Ovary (tissue), 9 donors: ENCODE data around the gene ABCG8. TPM values are rescaled to one million over a fixed set of nuclear protein-coding genes. Genes with fewer than 3 reads are reported as not detected.
"Not testable (repeated sequence)": the region's sequence is repeated elsewhere in the genome, so short reads cannot be mapped to it uniquely, and the experiment has no call there.

Experiments used
- DNase-seq, 5 donors: peaks; one replicate each; pipeline ENCODE4 v3.0.0-alpha.2; 2019 to 2020
- H3K27ac ChIP-seq, 2 donors: fragments of 200-600 bp; one replicate each; pipeline versions ENCODE4 v1.5.1 to v1.8.0; 2019 to 2022
- H3K27me3 ChIP-seq: fragments of 200-600 bp; one replicate; pipeline ENCODE4 v1.8.0; 2022
- H3K36me3 ChIP-seq: fragments of 200-600 bp; sonication (generic); one replicate; pipeline ENCODE4 v1.5.1; 2019
- H3K4me1 ChIP-seq: one replicate; pipeline ENCODE4 v1.8.1; 2013; ENCODE audit warnings: mild to moderate bottlenecking, moderate library complexity; ENCODE audit not compliant: insufficient read depth
- H3K4me3 ChIP-seq: fragments of 200-600 bp; sonication (generic); one replicate; pipeline ENCODE4 v1.5.1; 2017
- H3K9me3 ChIP-seq, 2 donors: fragments of 200-600 bp in 1 of 2; sonication (generic) in 1 of 2; one replicate each; pipeline versions ENCODE4 v1.5.1 to v1.8.1; 2013 to 2019; ENCODE audit warnings: mild to moderate bottlenecking in 1 of 2, moderate library complexity in 1 of 2
- EP300 ChIP-seq: sonication (generic); formaldehyde crosslinking; IDR thresholded peaks from one replicate; pipeline ENCODE4 v1.6.1; 2017; ENCODE audit warnings: antibody characterized with exemption
- POLR2A ChIP-seq: fragments of 450-650 bp; IDR thresholded peaks from one replicate; pipeline ENCODE4 v1.6.1; 2017; ENCODE audit warnings: antibody characterized with exemption, mild to moderate bottlenecking, moderate library complexity
- WGBS, 3 donors: extraction: QIAGEN DNeasy Blood & Tissue Kit in 1 of 3; methylation state at CpG; one replicate each; pipeline versions ENCODE4 v1.1.5 to v1.1.7; 2013 to 2017; 5-methylcytosine and 5-hydroxymethylcytosine counted together
- intact Hi-C, 4 donors: fragments of 100-400 bp; cut with DNase I; formaldehyde crosslinking; loops; one replicate each; pipeline versions ENCODE4 v1.11.0 to v1.15.1; 2022 to 2023
- polyA plus RNA-seq, 2 donors: library from polyadenylated mRNA; stranded (reverse); fragments of 200-250 nt in 1 of 2; fragments of 350-450 nt in 1 of 2; fragmentation: Illumina TruSeq in 1 of 2; extraction: RNeasy Lipid Tissue Mini Kit (QIAGEN cat#74804) in 1 of 2; gene quantifications; one replicate each; pipeline ENCODE4 v1.2.3, GENCODE V29; 2013 to 2014
- total RNA-seq, 7 donors: library from RNA; depleted of rRNA in 2 of 7; stranded (reverse); fragments of >200 nt in 2 of 7; fragmentation: NEBNext Ultra II Directional in 3 of 7; extraction: Animal tissue kit (Norgen Biotek cat#: 25700) in 3 of 7; gene quantifications; one replicate each; pipeline versions ENCODE4 v1.1.0 to v1.2.4, GENCODE V29; 2016 to 2023
- TF ChIP-seq, protein P1 (sequence below), 3 donors: fragments of 450-650 bp in 2 of 3; fragments of 200-600 bp in 1 of 3; IDR thresholded peaks; one replicate each; pipeline versions ENCODE4 v1.5.1 to v1.8.0; 2016 to 2022; ENCODE audit warnings: antibody characterized with exemption in 3 of 3, mild to moderate bottlenecking in 1 of 3
- donor health status: DM: no; HTN: no; CAD: no; lungs with moderate emphysema.
- donor health status: DM: no; HTN: no; CAD: no.
- donor health status: Bipolar disorder and iron deficiency.
- donor health status: DM: yes; HTN: yes; CAD: no.
- donor health status: DM: no; HTN: no; CAD: no.
- donor health status: DM: yes; HTN: yes; CAD: no.

Gene ABCG8
- total and polyA plus RNA-seq, 9 donors: 0.02 to 0.08 (median 0.05) TPM; not detected in 6

DNA sequence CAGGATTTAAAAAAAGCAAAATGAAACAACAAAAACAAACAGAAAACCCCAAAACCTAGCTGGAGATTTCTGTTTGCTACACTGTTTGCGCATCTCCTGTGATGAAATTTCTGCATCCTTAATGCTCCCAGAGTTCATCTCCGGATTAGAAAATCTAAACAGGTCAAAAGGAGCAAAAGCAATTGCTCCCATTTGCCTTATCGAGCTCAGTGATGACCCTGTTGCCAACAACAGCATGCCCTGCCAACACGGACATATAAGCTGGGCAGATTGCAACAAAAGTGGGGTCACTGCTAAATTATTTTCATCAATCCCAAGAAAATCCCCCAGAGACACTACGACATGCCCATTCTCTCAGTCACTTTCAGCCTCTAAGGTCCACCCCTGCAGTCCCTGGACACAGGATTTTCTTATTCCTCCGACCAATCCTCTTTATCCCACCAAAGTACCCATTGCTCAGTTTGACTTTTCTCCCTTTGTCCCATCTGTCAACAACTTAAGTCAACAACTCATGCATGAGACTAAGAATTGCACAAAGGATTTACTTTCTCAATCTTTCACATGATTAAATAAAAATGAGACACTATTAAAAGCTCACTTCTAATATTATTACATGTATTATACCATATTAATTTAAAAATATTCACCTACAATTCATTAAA is 67.8 kb downstream of the ABCG8 start:
- H3K36me3 ChIP-seq: no peaks in the 10 kb centered on the region
- H3K4me1 ChIP-seq: no peaks in the 10 kb centered on the region

DNA sequence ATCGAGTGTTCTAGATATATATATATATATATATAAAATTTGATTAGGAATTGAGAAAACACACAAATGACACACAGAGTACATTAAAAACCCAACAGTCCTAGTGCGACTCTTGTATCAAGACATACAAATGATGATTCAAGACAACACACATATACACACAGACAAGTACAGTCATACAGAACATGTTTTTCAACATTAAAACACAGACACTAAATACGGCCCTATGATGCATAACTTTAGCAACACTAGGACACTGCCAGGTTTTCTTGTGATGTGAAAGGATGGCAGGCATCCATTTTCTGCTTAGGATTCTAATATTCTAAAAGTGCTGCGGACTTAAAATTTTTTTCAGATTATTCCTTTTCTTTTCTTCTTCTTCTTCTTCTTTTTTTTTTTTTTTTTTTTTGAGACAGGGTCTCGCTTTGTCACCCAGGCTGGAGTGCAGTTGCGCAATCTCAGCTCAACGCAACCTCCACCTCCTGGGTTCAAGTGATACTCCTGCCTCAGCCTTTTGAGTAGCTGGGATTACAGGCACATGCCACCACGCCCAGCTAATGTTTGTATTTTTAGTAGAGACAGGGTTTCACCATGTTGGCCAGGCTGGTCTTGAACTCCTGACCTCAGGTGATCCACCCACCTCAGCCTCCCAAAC is 72.5 kb downstream of the ABCG8 start:
- H3K4me1 ChIP-seq, H3K4me3 ChIP-seq, H3K27ac ChIP-seq, H3K27me3 ChIP-seq, DNase-seq, intact Hi-C loops, H3K9me3 ChIP-seq, H3K36me3 ChIP-seq: not testable (repeated sequence)
- WGBS, 3 donors: 90 to 98% (median 91%) methylated on average over 8 of the region's 8 CpGs

More for the DNA sequence above, 67.8 kb downstream of the ABCG8 start:
- H3K9me3 ChIP-seq: no peaks in the 10 kb centered on the region
- WGBS, 3 donors: 90 to 94% (median 90%) methylated on average over 6 of the region's 6 CpGs
- DNase-seq: no peak
- H3K27ac ChIP-seq: no peak overlapping the region
- H3K27me3 ChIP-seq: no peaks in the 10 kb centered on the region
- no peak overlapping the region for H3K4me3 ChIP-seq
- intact Hi-C loops: no loop called here
- TF ChIP-seq POLR2A (no peak), EP300 (no peak)
- TF ChIP-seq, protein P1, sequence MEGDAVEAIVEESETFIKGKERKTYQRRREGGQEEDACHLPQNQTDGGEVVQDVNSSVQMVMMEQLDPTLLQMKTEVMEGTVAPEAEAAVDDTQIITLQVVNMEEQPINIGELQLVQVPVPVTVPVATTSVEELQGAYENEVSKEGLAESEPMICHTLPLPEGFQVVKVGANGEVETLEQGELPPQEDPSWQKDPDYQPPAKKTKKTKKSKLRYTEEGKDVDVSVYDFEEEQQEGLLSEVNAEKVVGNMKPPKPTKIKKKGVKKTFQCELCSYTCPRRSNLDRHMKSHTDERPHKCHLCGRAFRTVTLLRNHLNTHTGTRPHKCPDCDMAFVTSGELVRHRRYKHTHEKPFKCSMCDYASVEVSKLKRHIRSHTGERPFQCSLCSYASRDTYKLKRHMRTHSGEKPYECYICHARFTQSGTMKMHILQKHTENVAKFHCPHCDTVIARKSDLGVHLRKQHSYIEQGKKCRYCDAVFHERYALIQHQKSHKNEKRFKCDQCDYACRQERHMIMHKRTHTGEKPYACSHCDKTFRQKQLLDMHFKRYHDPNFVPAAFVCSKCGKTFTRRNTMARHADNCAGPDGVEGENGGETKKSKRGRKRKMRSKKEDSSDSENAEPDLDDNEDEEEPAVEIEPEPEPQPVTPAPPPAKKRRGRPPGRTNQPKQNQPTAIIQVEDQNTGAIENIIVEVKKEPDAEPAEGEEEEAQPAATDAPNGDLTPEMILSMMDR (IDR thresholded peaks at IDR 0.05): no peak

DNA sequence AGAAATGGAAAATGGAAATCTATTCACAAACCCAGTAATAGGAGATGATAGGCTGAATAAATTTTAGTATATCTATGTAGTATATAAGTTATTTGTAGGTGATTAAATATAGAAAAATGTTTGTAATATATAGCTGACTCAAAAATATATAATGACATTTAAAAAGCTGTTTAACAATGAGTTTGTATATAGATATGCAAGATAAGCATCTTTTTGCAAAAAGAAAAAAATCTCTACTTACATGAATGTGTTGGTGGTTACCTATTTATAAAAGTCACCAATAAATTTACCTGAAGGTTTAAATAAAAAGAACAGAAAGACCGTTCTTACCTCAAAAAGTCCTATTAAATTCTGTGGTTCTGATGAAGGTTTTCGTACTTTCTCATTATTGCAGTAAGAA is 85.7 kb downstream of the ABCG8 start:
- H3K9me3 ChIP-seq: no peaks in the 10 kb centered on the region
- H3K4me3 ChIP-seq: no peak overlapping the region
- no peak for DNase-seq
- intact Hi-C loops: loop anchor here in 1 of 4 donors (10.0 kb wide), 1 partner anchor 310 kb away; no protein-coding TSS in a partner anchor
- H3K4me1 ChIP-seq: no peaks in the 10 kb centered on the region
- H3K27ac ChIP-seq: no peak overlapping the region
- H3K36me3 ChIP-seq: no peaks in the 10 kb centered on the region
- 97 to 98% (median 98%) methylated on average over 2 of the region's 2 CpGs for WGBS, 3 donors
- TF ChIP-seq POLR2A (no peak), EP300 (no peak)
- TF ChIP-seq, protein P1 (IDR thresholded peaks at IDR 0.05): no peak
- no peaks in the 10 kb centered on the region for H3K27me3 ChIP-seq

DNA sequence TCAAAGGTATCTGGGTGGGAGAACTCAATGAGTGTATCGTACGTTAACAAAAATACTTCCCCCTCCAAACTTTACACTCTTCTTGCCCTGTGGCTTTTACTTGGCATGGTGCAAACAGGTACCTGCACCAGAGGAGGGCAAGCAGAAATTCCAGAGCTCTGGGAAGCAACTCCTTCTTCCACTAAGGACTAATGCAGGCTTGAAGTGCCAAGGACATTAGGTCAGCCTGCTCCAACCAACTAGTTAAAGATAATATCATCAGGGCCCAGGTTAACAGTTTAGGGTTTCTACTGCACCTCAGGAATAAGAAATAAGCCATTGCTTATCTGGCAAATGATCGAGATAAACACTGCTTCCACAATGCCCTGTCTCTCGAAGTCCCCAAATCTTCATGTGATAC is 86.7 kb downstream of the ABCG8 start:
- intact Hi-C loops: loop anchor here in 1 of 4 donors (10.0 kb wide), 1 partner anchor 311 kb away; no protein-coding TSS in a partner anchor
- TF ChIP-seq, protein P1 (IDR thresholded peaks at IDR 0.05): no peak
- TF ChIP-seq EP300 (no peak), POLR2A (no peak)
- no peak overlapping the region for H3K4me3 ChIP-seq
- DNase-seq: no peak
- H3K4me1 ChIP-seq: no peaks in the 10 kb centered on the region
- H3K27ac ChIP-seq: no peak overlapping the region
- H3K9me3 ChIP-seq: no peaks in the 10 kb centered on the region
- 91 to 97% (median 93%) methylated on average over 4 of the region's 4 CpGs for WGBS, 3 donors
- no peaks in the 10 kb centered on the region for H3K36me3 ChIP-seq
- no peaks in the 10 kb centered on the region for H3K27me3 ChIP-seq

DNA sequence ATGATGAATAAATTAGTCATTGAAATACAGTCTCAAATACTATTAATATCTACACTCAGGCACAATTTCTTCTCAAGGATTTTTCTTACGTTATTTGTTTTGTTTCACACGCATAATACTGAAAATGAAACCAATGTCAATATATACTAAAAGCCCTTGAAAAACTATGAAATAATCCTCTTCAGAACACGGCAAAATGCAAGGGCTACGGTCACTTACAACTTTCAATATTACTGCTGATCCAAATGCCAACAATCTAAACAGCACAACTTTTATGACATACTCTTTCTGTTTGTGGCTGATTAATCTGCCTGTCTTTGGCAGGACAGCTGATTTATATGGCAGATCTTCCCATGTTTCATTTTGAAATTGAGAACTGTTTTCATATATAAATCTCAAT is 88.7 kb downstream of the ABCG8 start:
- H3K27ac ChIP-seq: no peak overlapping the region
- H3K27me3 ChIP-seq: no peaks in the 10 kb centered on the region
- no peaks in the 10 kb centered on the region for H3K36me3 ChIP-seq
- no peak for TF ChIP-seq POLR2A
- no peak for TF ChIP-seq EP300
- TF ChIP-seq, protein P1 (IDR thresholded peaks at IDR 0.05): no peak
- DNase-seq: no peak
- H3K9me3 ChIP-seq: no peaks in the 10 kb centered on the region
- H3K4me3 ChIP-seq: no peak overlapping the region
- intact Hi-C loops: loop anchor here in 1 of 4 donors (10.0 kb wide), 1 partner anchor 313 kb away; no protein-coding TSS in a partner anchor
- 38 to 74% (median 58%) methylated on average over 4 of the region's 4 CpGs for WGBS, 3 donors
- H3K4me1 ChIP-seq: no peaks in the 10 kb centered on the region
